ENCODE measurements around the gene TBXA2R.
"Not testable (repeated sequence)": the region's sequence is repeated elsewhere in the genome, so short reads cannot be mapped to it uniquely, and the experiment has no call there.

The TBXA2R gene

DNA sequence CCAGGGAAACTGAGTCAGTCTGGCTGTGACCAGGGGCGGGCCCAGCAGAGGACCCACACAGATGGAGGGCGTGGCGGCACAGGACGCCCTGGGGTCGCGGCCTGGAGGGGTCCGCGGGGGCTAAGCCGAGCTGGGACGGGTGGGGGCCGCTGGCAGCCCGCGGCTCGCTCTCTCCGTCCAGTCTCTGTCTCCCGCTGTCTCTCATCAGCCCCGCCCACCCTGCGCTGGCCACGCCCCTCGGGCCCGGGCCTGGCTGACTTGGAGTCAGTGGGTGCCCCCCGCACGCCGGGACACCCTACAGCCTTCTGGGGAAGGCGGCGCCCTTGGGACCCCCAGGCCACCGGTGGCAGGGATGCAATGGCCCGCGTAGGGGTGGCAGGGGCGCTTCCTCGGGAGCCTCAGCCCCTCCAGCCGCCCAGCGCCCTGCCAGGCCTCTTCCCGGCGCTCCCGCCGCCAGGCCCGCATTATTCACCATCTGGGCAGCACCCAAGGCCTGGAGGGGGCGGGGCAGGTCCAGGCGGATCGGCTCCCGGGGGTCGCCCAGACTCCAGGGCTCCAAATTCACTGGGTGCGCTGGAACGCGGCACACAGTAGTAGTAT, at the start of gene TBXA2R:
Gene TBXA2R (minus strand): TSS at position 186 of the 600 bp plus-strand sequence. CDS start 6,241 bp downstream, outside the sequence.
- DNase-seq (ENCODE audit: low read depth): no peak

DNA sequence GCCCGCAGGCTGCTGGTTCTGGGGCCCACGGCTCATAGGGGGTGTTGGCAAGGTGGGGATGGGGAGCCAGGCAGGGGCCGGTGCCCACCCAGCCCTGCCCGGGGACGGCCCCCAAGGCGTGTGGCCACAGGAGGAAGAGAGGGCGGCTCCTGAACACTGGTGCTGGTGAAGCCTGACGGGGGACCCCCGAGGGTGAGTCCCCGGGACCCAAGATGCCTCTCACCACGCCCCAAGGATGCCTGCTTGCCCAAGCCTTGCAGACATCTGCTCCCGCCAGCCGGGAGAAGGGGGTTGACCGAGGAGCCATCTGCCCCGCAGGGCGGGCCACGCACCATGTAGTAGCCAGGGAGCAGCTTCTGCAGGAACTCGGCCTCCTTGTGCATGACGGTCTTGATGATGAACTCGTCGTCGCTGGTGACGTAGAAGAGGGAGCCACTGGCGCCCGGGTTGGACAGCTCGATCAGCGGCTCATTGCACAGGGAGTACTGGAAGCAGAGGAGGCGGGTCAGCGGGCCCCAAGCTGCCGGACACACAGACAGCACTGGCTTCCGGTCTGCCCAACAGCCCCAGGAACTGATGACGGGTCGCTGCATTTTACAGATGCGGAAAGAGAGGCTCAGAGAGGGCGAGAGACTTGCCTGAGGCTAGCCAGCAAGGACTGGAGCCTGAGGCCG, 49.5 kb upstream of the TBXA2R start:
- DNase-seq (ENCODE audit: low read depth): no peak

DNA sequence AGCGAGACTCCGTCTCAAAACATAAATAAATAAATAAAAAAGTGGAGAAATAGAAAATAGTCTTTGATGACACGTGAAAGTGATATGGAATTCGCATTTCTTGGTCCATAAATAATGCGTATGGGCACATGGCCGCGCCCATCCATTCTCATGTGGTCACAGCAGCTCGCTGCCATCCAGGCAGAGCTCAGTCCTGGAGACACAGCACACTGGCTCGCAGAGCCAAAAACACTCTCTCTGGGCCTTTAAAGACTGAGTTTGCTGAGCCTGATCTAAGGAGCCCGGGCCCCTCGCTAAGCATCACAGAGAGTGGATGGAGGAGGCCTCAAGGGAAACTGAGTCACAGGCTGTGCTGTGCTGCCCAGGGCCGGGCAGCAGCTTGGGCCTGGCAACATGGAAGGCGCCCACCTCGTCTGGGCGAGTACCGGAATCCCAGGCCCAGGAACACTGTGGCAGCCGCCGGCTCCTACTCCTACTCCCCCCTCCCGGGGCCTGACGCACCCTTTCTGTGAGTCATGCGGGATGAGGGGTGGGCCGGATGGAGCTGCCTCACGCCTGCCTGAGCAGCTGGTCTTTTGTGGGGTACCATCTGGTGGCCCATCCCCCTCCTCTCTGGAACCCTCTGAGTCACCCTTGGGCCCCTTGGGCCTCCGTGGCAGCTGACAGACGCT, 48.9 kb upstream of the TBXA2R start:
- DNase-seq (ENCODE audit: low read depth): peak; percentile 79

DNA sequence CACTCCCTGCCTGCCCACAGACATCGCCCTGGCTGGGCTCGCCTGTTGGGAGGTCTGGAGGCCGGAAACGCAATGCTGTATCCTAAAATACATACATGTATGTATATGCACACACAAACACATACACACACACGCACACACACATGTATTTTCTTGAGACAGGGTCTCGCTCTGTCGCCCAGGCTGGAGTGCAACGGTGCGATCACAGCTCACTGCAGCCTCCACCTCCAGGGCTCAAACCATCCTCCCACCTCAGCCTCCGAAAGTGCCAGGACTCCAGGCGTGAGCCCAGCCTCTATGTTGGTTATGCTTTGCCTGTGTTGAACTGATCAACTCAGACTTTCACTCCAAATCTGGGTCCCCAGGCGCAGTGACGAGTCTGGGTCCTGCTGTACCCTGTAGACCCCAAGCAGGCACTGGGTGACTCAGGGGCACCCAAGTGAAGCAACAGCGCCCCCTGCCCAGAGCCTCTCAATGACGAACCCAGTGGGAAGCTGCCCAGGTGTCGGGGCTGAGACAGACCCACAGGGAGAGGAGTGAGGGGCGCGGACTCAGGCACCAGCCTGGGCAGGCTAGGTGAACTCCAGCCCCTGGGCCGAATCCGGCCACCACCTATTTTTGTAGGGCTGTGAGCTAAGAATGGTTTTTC, 47.3 kb upstream of the TBXA2R start:
- no peak for DNase-seq (ENCODE audit: low read depth)

DNA sequence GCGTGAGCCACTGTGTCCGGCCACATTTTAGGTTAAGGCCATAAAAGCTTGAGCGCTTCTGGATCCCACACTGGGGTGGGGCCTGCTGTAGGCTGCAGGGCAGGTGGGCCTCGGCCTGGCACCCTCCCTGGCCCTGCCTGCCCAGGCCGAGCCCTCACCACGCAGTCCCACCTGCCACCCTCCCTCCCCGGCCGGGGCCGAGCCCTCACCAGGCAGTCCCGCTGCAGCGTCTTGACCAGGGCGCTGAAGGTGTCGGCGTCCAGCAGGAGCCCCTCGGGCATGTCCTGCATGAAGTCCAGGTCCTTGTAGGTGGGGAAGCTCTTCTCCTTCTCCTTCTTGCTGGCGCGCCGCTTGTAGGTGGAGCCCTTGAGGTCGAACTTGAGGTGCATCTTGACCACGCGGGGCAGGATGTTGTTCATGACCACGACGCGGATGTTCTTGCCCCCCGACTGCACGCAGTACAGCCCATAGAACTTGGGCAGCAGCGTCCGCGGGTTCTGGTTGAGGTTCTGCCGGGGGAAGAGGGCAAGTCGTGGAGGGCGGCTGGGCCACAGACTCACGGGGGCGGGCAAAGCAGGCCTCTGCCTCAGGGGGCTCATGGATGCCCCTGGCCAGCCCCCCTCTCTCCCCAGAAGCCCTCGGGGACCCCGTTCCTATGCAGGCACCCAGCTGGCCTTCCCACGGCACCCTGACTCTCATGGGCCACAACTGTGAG, 46.6 kb upstream of the TBXA2R start:
- no peak for DNase-seq (ENCODE audit: low read depth)

DNA sequence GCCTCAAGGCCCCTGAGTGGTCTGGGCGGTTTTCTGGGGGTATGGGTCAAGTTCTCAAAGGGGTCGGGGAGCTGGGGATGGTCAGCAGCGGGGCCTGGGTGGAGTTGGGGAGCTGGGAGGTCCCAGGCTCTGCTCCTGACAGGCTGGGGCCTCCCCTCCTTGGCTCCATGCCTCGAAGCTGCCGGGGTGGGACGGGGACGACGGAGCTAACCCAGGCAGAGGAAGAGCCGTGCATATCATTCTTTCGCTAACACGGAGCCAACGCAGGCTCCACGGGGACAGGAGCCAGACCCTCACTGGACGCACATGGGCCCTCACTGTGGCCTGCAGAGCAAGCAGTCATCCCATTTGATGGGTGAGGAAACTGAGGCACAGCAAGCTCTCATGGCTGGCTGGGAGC, 45.7 kb upstream of the TBXA2R start:
- DNase-seq (ENCODE audit: low read depth): no peak

- no peak for DNase-seq (ENCODE audit: low read depth)
These were observed 45.0 kb upstream of the TBXA2R start for GRCh38 chr19:3651684-3652083.

DNA sequence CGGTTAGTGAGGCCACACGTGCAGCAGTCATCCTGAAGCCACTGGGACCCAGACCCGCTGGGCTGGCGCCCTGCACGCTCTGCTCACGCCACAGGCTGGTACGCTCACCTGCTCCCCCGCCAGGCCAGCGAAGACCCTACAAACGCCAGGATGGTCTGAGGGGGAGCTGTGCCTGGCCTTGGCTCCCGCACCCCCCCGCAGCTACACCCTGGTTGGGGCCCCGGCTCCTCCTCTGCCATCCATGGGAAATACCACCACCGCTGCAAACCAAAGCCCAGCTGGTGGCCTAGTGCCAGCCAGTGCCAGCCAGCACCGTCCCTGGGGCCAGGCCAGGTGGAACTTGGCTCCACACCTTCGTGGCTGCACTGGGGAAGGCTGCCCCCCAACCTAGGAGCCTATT, 43.2 kb upstream of the TBXA2R start:
- DNase-seq (ENCODE audit: low read depth): no peak

DNA sequence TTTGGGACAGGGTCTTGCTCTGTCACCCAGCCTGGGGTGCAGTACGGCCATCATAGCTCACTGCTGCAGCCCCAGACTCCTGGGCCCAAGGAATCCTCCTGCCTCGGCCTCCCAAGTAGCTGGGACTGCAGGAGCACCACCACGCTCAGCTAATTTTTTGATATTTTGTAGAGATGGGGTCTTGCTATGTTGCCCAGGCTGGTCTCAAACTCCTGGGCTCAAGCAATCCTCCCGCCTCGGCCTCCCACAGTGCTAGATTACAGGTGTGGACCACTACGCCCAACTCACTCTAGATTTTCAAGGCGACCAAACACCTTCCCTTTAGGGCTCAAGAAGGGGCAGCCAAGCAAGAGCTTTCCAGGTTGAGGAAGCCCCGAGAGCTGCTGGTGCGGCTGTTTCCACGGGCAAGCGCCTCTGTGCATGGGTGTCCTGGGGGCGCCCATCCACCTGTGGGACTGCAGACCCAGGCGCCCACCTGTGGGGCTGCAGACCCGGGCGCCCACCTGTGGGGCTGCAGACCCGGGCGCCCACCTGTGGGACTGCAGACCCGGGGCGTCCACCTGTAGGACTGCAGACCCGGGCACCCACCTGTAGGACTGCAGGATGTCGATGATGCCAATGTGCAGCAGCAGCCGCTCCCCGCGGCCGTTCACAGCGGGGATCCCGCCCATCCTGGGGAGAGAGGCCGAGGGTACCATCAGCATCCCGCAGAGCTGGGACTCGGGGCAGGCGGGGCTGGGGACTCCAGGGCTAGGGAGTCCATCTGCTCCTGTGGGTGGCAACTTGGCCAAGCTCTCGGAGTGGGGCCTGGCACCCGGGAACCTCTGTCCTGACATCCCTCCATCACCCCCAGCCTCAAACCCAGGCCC, 41.6 kb upstream of the TBXA2R start:
- DNase-seq (ENCODE audit: low read depth): no peak

DNA sequence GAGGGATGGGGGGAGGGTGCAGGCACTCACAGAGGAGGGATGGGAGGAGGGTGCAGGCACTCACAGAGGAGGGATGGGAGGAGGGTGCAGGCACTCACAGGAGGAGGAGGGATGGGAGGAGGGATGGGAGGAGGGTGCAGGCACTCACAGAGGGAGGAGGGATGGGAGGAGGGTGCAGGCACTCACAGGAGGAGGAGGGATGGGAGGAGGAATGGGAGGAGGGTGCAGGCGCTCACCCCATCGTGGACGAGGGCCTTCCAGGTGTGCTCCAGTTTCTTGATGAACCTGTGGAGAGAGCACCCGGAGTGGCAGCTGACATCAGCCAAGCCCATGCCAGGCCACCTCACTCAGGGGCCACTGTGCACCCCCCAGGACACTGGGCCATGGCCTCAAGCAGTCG, 40.4 kb upstream of the TBXA2R start:
- DNase-seq (ENCODE audit: low read depth): not testable (repeated sequence)

DNA sequence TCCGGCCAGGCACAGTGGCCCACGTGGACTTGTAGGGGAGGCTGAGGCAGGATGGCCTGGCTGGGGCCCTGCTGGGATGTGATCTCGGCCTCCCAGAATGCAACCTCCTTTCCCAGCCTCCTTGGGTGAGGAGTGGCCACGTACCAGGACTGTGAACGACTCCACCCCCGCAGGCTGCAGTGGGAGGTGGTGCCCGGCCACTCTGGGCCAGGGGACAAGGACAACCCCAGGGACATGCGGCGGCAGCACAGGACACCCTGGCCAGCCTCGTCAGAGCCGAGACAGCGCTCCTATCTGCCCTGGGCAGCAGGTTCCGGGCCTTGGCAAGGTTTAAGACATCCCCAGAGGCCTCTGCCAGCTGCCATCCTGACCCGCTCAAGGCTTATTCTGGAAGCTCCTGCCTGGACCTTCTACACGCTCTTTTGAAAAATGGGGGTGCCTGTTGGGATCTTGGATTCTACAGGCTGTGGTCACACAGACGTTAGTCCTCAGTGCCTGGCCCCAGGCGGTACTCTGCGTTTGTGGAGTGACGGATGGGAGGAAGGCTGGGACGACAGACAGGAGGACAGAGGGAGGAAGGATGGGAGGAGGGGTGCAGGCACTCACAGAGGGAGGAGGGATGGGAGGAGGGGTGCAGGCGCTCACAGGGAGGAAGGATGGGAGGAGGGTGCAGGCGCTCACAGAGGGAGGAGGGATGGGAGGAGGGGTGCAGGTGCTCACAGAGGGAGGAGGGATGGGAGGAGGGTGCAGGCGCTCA, 39.8 kb upstream of the TBXA2R start:
- no peak for DNase-seq (ENCODE audit: low read depth)

DNA sequence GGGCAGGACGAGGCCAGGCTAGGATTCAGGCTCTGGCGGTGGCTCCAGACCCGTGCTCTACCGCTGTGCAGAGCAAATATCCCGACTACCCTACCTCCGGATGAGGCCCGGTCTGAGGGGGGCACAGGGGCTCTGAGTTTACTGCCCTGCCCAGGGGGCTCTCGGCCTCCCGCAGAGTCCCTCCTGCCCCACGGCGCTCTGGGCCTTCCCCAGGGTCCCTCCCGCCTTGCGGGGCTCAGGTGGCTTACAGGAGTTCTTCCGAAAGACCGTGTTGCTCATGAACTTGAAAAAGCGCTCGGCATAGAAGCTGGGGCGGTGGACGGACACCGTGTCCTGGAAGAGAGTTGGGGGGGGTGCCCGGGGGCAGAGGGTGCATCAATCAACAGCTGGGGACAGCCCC, 39.1 kb upstream of the TBXA2R start:
- DNase-seq (ENCODE audit: low read depth): no peak

- no peak for DNase-seq (ENCODE audit: low read depth)
These were observed 38.4 kb upstream of the TBXA2R start for GRCh38 chr19:3645067-3645396.

GRCh38 chr19:3644351-3645066, 37.8 kb upstream of the TBXA2R start:
- DNase-seq (ENCODE audit: low read depth): no peak

DNA sequence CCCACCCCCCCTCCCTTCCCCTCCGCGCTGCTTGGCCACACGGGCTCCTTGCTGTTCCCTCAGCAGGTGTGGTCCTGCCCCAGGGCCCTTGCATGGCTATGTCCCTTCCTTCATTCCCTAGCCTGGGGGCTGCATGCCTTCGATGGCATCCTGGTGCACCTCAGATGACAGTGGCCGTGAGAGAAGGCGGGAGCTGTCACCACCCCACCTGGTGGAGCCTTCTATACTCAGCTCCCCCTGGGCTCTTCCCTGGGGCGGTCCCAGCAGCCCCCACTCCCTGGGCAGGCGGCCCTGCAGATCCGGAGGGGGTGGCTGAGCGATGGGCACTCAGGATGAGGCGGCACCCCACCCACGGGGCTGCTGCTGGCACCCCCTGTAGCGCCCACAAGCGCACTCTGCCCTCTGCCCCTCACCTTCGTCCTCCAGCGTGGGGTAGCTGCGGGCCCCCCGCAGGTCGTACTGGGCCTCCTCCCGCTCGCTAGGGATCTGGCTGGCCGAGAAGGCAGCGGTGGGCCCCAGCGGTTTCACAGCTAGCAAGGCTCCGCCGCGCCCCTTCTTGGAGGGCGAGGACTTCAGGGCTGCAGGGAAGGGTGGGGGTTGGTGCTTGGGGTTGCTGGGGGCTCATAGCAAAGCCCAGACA, 37.1 kb upstream of the TBXA2R start:
- DNase-seq (ENCODE audit: low read depth): no peak

DNA sequence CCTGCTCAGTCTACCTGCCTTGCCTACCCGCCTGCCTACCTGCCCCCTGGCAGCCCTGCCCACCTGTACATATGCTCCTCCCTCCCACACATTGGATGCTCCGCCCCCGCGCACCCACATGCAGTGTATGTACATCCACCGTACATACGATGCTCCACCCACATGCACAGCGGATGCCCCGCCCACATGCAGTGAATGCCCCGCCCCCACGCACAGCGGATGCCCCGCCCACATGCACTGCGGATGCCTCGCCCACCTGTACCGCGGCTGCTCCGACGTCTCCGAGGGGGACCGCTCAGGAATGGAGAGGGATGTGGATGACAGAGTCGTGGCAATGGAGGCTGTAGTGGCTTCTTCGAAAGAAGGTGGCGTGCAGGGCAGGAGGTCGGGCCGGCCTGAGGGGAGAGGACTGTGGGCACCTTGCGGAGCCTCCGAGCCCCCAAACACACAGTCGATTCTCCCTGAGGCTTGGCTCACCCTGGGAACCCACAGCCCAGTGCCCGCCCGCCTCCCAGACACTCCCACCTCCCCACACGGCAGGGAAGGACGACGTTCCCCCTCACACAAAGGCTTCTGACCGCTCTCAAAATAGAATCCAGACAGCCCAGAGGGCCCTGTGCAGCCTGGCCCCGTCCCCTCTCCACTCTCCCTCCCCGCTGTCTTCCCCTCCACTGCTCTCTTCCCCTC, 36.5 kb upstream of the TBXA2R start:
- no peak for DNase-seq (ENCODE audit: low read depth)

- no peak for DNase-seq (ENCODE audit: low read depth)
These were observed 35.6 kb upstream of the TBXA2R start for GRCh38 chr19:3642296-3642695.

DNA sequence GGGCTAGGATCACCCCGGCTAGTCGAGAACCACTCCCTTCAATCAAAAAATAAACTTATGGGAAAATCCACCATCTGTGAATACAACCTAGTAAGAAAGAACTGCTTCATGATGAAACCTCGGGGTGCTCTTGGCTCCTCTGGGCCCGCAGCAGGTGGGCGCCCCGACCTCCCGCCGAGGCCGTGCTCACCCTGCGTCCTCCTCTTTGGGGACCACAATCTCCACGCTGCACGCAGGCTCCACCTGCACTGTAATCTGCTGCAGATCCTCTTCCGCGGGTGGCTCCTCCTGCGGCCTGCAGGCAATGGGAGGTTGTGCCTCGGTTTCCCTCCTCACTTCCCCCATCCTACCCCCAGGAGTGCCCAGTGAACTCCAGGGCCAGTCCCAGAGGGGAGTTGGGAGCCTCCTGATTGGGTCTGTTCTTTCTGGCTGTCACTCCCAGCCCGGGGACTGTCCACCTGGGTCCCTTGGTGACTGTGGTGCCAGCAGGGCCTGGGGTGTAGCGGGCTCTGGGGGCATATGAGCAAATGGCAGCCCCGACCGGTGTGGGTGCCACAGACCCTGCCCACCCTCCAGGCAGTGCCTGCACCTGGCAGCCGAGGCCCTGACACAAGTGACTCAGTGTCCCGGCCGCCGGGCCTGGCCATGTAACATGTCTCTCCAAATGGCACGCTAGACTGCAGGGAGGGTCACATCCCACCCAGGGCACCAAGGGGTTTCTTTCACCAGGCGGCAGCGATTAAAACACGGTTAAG, 35.0 kb upstream of the TBXA2R start:
- DNase-seq (ENCODE audit: low read depth): no peak
